ENCODE results near the gene HPSE2.

HPSE2 gene

DNA sequence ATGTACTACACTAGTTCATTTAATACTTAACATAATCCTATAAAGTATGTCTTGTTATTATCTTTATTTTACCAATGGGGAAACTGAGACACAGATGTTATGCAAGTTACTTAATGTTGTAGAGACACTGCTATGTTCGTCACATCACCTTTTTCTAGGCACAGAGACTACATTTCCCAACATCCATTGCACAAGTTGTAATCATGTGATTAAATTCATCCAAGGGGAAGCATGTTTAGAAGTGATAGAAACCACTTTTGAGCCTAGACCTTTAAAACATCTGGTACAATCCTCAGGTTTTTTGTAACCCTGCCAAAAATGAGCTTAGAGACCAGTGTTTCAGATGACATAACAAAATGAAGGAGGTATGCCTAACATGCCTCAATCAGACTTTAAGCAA lies 402.1 kb downstream of the HPSE2 start:
- DNase-seq (ENCODE audit: low read depth): no peak

DNA sequence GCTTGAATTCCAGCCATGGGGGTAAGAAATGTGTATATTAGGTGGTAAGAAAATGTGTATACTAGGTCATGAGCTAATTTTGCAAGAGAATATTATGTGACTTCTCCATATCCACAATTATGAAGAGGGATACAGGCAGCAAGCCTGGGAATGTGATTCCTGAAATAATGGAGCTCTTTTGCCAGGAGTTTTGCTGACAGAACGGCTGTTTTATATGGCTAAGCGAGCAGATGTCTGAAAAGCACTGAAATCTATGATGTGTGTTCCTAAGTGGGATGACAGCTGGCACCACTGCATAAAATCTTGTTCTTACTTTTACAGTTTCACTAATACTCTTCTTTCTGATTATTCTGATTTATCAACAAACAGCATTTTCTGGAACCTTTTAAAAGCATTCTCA lies 402.9 kb downstream of the HPSE2 start:
- no peak for DNase-seq (ENCODE audit: low read depth)

DNA sequence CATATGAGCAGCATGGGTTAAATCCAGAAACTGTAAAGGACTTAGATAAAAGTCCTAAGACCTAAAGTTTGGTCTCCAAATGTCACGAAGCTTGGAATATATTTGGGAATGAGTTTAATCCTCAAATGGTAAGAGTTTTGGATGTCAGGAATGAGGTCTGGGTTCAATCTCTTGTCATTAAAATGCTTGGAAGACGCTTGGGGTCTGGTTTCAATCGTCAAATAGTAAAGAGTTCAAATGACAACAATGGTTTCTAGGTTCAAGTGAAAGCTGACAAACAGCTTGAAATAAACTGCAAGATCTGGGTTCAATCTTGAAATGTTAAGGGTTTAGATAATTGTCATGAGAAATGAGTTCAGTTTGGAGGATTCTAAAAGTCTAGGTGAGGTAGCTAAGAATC lies 403.5 kb downstream of the HPSE2 start:
- DNase-seq (ENCODE audit: low read depth): no peak

DNA sequence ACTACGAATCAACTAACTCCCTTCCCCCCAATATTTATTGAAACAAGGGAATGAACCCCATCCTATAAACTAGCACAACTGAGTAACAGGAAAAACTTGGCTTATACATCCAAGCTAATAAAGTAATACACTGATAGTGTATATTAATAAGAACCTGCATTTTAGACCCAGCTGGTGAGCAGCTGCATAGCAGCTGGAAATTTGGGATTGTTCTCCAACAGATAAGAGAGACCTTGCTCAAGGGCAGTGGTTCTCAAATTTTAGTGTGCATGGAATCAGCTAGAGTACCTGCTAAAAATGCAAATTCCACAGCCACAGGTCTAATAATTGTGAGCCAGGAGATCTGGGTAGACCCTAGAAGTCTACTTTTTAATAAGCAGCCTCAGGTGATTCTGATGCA lies 404.3 kb downstream of the HPSE2 start:
- no peak for DNase-seq (ENCODE audit: low read depth)

DNA sequence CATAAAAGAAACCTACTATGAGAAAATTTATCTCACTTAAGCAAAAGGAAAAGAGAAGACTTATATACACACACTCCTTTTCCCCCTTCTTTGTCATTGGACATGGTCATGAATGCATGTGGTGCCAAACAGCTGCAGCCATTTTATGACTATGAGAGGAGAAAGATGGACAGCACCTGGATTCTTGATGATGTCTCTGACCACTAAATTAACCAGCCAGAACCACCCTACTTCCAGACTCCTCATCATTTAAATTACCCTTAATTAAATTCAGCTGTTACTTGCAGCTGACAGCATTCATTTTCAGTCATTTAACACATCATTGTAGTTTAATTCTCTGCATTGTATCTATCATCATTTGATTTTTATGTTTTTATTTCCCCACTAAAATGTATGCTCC lies 409.9 kb downstream of the HPSE2 start:
- DNase-seq (ENCODE audit: low read depth): no peak

DNA sequence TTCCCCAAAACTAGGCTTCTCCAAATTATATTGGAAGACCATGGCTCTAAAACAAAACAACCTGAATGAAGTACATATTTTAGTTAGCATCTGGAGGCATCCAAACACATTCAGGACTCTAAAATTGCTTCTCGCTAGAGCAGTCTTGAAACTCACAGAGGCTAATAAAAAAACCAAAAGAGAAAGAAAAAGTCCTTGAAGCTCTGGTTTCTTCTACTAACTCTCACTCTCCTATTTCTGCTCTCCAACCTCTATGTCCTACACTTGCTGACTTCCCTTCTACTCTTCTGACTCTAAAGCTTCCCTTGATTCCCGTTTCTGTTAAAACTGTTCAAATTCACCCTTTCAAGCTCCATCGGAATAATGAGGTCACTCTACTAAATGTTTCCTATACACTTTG lies 418.3 kb downstream of the HPSE2 start:
- DNase-seq (ENCODE audit: low read depth): no peak

DNA sequence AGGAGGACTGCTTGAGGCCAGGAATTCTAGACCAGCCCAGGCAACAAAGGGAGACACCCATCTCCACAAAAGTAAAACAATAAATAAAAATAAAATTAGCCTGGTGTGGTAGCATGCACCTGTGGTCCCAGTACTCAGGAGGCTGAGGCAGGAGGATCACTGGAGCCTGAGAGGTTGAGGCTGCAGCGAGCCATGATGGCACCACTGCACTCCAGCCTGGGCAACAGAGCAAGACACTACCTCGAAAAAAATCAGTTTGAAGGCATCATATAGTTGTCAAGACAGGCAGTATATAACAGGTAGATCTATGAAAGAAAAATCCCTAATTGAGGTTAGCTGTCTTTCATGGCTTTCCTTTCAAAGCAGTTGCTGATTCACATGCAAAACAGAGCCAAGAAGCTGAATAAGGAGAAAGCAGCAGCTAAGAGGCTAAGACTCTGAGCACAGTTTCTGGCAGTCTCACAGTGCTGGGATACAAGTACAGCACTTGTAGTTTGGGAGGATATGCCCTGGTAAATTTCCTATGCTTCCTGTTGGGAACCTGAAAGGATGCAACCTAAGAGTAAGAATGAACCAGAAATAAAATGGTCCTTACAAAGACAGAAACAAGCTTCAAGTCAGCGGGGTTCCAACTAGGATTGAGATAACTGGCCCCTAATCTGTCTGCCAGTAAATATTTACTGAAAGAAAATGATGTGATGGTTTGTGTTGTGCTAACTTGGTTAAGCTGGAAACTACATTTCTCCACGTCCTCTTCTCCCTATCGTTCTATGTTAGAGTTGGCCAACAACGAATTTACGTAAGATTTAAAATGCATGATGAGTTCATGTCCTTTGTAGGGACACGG lies 420.4 kb downstream of the HPSE2 start:
- no peak for DNase-seq (ENCODE audit: low read depth)

DNA sequence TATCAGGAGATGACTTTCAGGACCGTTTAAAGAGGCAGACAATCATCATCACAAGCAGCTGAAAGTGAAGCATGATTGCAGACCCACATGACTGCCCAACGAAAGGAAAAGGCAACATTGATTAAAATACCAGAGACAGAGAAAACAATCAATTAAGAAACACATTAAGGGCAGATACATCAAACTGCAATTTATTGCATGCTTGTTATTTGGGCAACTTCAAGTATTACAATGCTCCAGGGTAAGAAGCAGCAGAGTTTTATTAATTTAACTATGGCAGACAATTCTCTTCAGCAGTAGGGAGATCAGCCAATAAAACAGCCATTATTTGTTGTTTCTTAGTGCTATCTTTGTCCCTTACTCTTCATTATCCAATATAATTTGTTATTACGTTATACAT lies 421.2 kb downstream of the HPSE2 start:
- no peak for DNase-seq (ENCODE audit: low read depth)

DNA sequence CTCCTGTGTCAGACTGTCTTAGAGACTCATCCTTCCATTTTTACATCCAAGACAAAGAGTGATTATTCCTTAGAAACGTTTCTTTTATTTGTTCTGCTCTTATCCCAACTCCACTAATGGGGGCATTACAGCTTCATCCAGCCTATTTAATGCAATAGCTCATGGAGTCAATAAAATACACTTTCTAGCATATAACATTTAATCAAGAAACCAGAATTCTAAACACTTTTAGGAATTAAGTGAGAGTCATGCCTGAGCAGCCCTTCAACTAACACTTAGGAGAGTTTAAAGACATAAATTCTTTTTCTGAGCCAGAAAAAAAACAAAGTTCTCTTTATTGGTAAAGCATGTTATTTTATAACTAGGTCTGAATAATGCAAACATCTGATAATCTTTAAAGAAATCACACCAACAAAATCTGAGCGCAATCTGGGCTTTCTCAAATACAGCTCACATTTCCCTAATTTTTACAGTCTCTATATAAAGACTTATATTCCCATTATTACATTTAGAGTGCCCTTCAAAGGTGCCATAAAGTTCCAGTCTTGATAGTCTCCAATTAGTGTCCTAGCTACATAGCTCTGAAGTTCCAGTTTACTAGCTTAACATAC lies 427.3 kb downstream of the HPSE2 start:
- DNase-seq (ENCODE audit: low read depth): no peak

DNA sequence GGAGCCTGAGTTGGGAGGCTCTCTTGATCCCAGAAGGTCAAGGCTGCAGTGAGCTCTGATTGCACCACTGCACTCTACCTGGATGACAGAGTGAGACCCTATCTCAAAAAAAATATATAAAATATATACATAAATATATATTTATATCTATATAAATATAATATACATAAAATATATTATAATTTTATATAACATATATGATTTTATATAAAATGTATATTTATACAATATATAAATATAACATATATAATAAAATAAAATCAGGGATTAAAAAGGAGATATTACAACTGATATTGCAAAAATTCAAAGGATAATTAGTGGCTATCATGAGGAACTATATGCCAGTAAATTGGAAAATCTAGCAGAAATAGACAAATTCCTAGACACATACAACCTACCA lies 435.4 kb downstream of the HPSE2 start:
- DNase-seq (ENCODE audit: low read depth): no peak

DNA sequence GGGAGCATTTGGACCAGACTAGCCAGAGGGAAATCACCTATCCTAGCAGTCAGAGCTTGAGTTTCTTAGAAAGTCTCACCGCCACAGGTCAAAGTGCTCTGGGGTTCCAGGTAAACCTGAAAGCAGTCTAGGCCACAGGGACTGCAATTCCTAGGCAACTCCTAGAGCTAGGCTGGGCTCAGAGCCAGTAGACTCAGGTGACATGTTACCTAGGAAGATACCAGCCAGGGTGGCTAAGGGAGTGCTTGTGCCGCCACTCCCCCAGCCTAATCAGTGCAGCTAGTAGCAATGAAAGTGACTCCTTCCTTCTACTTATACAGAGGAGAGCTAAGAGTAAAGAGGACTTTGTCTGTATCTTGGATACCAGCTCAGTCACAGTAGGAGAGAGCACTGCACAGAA lies 440.2 kb downstream of the HPSE2 start:
- DNase-seq (ENCODE audit: low read depth): no peak

DNA sequence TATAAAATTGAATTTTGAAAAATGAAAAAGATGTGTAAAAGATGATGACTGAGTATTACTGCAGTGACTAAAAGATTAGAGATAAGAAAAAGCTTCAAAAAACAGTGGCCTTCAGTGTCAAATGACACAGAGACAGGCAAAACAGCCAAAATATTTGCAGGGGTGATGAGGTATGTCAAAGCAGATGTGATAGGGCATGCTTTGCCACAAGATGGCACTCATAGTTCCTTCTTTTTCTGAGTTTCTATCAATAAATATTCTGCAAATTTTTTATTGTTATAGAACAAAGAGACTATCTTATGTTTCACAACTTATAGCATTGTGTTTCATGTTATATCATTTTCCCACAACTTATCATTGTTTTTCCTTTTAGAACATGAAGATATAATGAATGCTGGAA lies 444.8 kb downstream of the HPSE2 start:
- DNase-seq (ENCODE audit: low read depth): no peak

DNA sequence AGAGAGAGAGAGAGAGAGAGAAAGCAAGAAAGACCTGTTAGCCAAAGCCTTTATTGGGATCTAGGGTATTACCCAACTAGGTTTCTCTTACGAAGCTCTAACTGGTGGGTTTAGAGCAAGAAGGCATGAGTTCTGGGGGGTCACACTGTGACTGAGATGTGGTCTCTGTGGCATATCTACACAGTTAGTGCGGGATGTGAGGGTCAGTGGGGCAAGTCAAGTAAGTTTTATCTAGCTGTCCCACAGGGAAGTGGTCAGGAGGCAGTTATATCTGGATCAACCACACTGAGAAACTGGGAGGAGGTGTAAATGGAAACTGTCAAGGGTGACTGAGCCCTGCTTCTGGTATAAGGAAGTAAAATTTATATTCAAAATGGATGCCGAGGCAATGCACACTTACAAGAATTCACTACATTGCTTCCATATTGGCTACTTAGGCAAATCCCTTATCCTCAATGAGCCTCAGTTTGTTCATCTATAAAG lies 457.3 kb downstream of the HPSE2 start:
- no peak for DNase-seq (ENCODE audit: low read depth)

DNA sequence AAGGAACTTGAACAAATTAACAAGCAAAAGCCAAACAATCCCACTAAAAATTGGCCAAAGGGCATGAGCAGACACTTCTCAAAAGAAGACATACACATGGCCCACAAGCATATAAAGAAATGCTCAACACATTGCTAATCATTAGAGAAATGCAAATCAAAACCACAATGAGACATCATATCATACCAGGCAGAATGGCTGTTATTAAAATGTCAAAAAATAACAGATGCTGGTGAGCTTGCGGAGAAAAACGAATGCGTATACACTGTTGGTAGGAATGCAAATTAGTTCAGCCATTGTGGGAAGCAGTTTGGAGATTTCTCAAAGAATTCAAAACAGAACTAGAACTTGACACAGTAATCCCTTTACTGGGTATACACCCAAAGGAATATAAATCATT lies 477.2 kb downstream of the HPSE2 start:
- no peak for DNase-seq (ENCODE audit: low read depth)

DNA sequence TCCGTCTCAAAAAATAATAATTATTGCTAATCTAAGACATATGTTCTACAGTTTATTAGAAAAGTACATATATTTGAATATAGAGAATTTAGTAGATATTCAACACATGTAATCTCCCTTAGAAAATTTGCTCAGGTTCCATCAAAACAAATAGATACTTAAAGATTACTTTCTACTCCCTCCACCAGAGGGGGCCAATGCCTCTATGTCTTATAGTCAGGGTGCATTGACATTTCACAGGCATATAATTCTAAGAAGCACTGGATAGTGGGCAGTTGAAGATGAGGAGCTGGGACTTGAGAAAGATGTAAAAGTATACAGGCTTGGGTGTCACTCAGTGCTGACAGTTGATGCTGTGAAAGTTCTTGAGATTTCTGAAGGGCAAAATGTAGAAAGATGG lies 487.4 kb downstream of the HPSE2 start:
- no peak for DNase-seq (ENCODE audit: low read depth)

DNA sequence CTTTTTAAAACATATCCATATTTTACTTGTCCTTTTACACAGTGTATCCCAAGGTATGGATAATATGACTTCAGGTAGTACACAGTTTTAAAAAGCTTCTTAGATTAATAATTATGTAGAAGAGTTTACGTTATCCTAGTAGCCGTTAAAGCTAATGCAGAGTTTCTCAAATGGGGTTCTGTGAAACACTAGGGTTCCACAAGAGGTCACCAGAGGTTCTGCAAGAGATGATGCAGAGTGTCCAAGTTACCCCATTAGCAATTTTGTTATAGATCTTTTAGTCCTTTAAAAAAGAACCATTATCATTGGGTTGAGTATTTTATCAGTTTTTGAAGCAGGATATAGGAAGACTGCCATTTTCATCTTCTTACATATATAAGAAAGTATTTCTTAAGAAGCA lies 490.0 kb downstream of the HPSE2 start:
- DNase-seq (ENCODE audit: low read depth): no peak

DNA sequence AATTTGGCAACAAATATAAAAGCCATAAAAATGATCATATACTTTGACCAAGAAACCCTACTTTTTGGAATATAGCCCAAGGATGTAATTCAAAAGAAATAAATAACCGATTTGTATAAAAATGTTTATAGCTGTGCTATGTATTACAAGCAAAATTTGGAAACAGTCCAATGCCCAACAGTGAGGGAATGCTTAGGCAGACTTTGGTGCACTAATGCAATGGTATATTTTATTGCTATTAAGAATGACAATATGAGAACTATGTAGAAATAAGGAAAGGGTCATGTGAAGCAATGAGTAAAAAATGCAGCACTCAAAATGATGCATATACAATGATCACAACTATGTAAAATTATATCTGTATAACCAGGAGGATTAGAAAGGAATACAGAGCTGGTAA lies 515.1 kb downstream of the HPSE2 start:
- no peak for DNase-seq (ENCODE audit: low read depth)

DNA sequence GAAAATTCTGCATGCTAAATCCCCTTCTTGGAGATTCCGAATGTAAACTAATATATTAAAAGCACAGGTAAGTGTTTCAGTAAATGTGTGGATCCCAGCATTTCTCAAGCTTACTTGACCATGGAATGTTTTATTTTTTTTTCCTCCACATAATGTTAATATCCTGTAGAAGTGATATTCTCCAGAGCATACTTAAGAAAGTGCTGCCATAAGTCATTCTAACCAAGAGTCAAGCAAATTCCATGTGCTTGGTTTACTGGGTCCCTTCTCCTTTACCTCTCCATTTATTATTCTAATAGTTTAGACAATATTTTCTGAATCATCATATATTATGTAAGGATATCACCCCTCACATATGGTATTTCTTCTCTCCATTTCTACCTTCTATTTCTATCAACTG lies 522.1 kb downstream of the HPSE2 start:
- DNase-seq (ENCODE audit: low read depth): no peak

DNA sequence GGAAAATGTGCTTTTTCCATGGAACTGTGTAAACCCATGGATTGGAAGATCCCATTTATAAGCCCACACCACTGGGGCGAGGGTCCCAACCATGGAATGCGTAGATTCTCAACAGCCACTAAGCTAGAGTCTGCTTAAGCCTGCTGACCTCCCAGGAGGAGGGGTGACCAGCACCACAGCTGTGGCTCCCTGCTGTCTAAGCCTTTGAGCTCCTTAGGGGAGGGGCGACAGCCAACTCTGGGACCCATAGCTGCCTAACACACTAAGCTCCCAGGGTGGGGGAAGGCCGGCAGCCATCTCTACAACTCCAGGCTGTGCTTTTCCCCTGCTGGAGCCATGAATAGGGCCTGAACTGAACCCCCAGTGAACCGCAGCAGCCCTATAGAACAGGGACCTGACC lies 539.1 kb downstream of the HPSE2 start:
- no peak for DNase-seq (ENCODE audit: low read depth)

DNA sequence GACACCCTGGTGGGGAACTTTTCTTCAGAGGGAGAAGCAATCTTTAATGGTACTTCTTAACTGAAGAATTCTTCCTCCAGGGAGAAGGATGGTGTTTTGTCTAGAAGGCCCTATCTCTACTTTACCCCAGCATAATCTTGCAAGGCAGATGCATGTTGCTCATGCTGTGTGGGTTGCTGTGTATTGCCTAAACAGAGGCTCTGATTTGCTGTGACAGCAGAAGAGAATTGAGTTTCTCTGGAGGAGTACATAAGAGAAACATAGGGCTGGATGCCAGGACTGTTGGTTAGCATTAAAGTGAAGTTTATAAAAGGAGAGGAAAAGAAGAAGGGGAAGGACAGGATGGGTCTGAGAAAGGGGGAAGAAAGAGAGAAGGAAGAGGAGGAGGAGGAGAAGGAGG lies 540.8 kb downstream of the HPSE2 start:
- DNase-seq (ENCODE audit: low read depth): no peak

DNA sequence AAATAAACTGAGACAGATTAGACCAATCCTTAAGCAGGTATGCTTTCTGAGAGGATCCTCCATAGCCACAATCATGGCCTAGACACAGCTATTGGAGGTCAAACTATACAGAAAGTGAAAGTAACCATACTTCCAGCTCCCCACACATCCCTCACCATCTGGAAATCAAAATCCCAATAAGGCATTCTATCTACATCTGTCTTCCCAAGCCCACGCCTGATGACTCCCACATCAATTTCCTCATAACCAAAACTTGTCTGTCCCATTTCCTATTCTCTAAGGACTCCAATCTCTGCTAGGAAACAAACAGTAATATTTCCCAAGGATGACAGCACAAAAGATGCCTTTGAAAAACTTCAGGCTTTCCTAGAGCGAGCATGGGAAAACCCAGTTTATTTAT lies 541.6 kb downstream of the HPSE2 start:
- no peak for DNase-seq (ENCODE audit: low read depth)

DNA sequence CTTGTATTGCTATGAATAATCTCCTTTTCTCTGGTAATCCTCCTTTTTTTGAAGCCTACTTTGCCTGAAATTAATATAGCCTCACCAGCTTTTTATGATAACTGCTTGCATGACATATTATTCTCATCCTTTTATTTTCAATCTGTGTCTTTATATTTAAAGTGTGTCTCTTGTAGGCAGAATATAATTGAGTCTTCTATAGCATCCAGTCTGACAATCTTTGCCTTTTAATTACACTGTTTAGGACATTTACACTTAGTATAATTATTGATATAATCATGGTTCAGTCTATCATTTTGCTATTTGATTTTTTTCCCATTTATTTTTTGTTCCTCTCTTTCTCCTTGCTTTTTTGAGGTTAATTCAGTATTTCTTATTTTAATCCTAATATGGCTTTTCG lies 548.0 kb downstream of the HPSE2 start:
- DNase-seq (ENCODE audit: low read depth): no peak

DNA sequence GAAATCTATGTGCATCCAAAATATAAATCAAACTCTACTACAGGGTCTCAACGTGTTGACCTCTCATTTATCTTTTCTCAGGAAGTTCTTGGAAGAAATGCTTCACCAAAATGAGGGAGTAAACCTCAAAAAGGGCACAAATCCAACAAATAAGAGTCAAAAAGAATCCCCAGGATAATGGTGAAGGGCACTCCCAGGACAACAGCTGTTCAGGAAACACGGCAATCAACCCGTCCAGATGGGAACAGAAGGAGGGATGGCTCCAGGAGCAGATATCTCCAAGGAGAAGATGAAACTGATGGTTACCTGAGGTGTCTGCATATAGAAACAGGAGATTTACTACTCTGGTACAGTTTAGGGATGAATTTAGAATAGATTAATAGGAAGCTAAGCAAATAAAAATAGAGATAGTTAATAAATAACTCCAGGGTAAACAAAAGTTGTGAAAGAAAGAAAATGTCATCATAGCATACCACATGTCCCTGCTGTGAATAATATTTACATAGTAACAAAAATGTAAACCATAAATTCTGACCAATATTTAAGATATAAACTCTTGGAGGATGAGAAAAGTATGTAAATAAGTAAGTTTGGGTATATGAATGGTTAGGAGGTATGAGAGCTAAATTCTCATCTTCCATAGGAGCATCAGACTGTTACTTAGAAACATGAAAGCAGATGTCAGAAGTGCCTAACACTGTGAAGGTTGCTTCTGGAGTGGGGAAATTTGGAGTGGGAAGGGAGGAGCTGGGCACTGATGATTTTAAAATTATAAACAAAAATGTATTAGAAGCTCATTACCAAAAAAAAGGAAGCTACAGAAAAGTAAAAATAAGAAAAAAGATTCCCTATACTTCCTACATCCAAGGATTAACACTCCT lies 551.4 kb downstream of the HPSE2 start:
- no peak for DNase-seq (ENCODE audit: low read depth)
